Mammary epithelial cell (primary cell): ENCODE measurements around the gene FOXJ2.

ENCODE experiments used
- EZH2 ChIP-seq: IDR thresholded peaks from 2 replicates; pipeline ENCODE4 v1.6.1; 2012; ENCODE audit warnings: low read length, inconsistent platforms, borderline replicate concordance
- TF ChIP-seq, protein P1 (sequence below), 2 donors: IDR thresholded peaks in 1 of 2; conservative IDR thresholded peaks in 1 of 2; 2 replicates each; pipeline ENCODE4 v1.5.1; 2011 to 2012; ENCODE audit warnings: inconsistent platforms in 2 of 2, low read length in 2 of 2, mild to moderate bottlenecking in 2 of 2, control low read depth in 1 of 2, low read depth in 1 of 2; ENCODE audit not compliant: insufficient read depth in 1 of 2; ENCODE audit errors: extremely low read depth in 1 of 2

DNA sequence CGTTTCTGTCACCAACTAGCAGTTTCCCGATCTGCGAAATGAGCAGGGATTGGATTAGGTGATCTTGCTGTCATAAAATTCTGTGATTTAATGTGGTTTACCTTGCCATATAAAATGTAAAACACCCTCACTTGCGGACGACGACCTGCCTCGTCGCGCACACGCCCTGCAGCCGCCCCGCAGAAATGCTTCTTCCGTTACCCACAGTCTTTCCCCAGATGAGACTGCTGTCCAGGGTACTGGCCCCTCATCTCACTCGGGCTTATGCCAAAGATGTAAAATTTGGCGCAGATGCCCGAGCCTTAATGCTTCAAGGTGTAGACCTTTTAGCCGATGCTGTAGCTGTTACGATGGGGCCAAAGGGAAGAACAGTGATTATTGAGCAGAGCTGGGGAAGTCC is 17.7 kb upstream of the FOXJ2 start:
- no peak for TF ChIP-seq EZH2
- TF ChIP-seq, protein P1, sequence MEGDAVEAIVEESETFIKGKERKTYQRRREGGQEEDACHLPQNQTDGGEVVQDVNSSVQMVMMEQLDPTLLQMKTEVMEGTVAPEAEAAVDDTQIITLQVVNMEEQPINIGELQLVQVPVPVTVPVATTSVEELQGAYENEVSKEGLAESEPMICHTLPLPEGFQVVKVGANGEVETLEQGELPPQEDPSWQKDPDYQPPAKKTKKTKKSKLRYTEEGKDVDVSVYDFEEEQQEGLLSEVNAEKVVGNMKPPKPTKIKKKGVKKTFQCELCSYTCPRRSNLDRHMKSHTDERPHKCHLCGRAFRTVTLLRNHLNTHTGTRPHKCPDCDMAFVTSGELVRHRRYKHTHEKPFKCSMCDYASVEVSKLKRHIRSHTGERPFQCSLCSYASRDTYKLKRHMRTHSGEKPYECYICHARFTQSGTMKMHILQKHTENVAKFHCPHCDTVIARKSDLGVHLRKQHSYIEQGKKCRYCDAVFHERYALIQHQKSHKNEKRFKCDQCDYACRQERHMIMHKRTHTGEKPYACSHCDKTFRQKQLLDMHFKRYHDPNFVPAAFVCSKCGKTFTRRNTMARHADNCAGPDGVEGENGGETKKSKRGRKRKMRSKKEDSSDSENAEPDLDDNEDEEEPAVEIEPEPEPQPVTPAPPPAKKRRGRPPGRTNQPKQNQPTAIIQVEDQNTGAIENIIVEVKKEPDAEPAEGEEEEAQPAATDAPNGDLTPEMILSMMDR (conservative IDR thresholded peaks at IDR 0.05 in 1 of 2, IDR thresholded peaks at IDR 0.05 in 1 of 2; ENCODE audit: extremely low read depth in 1 of 2, insufficient read depth in 1 of 2, low read depth in 1 of 2, low read length in 2 of 2), result no peak
